ENCODE results near the gene TCP11X2. TPM values are rescaled to one million over a fixed set of nuclear protein-coding genes. Genes with fewer than 3 reads are reported as not detected.
A peak's percentile ranks its signal among the peaks of the same experiment; 100 is the strongest.
"Not testable (repeated sequence)": the region's sequence is repeated elsewhere in the genome, so short reads cannot be mapped to it uniquely, and the experiment has no call there.

The TCP11X2 gene
- 1 to 10 TPM in 2 of 3 donors, under 1 TPM in 1; 0.68 to 2.2 (median 1.2) TPM for polyA plus RNA-seq (ENCODE audit: insufficient read length in 3 of 3)

- DNase-seq (ENCODE audit: low read depth in 3 of 3, low spot score in 2 of 3), result not testable (repeated sequence)
Observed at GRCh38 chrX:102471762-102472220, at the start of gene TCP11X2. Gene TCP11X2 (minus strand): TSS chrX:102471812.

DNA sequence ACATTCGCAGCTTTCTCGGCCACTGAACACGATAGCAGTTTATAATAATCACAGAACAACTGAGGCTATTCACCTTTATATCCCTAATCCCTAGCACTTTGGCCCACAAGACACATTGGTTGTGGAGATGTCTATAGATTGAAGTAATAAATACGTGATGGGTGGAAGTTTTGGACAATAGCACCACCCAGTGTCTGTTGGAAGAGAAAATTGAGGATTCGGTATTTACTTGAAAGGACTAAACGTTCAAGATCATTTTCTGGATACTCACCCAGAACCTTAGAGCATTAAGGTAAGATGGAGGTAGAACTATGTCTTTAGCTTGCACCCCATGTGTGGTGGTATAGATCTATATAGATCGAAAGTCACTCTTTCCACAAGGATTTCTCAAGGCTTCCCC is 45.7 kb upstream of the TCP11X2 start:
- DNase-seq (ENCODE audit: low read depth in 3 of 3, low spot score in 2 of 3), result peak in 2 of 3 donors; percentile 1 to 4

GRCh38 chrX:102515975-102516941 is 44.6 kb upstream of the TCP11X2 start, which contains the start of gene TMSB15A:
Gene TMSB15A (minus strand): TSS chrX:102516739.
- DNase-seq (ENCODE audit: low read depth in 3 of 3, low spot score in 2 of 3), result peak in 2 of 3 donors; percentile 20 to 56

GRCh38 chrX:102514536-102514935 is 42.9 kb upstream of the TCP11X2 start:
- DNase-seq (ENCODE audit: low read depth in 3 of 3, low spot score in 2 of 3), result no peak

DNA sequence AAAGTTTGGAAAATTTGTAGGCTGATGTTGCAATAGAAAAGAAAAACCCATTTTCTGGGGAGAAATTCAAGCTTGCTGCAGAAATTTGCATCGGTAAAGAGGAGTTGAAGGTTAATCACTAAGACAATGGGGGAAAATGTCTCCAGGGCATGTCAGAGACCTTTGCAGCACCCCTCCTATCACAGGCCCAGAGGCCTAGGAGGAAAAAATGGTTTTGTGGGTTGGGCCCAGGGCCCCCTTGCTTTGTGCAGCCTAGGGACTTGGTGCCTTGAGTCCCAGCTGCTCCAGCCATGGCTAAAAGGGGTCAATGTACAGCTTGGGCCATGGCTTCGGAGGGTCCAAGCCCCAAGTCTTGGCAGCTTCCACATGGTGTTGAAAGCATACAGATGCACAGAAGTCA is 27.1 kb upstream of the TCP11X2 start:
- DNase-seq (ENCODE audit: low read depth in 3 of 3, low spot score in 2 of 3), result no peak

DNA sequence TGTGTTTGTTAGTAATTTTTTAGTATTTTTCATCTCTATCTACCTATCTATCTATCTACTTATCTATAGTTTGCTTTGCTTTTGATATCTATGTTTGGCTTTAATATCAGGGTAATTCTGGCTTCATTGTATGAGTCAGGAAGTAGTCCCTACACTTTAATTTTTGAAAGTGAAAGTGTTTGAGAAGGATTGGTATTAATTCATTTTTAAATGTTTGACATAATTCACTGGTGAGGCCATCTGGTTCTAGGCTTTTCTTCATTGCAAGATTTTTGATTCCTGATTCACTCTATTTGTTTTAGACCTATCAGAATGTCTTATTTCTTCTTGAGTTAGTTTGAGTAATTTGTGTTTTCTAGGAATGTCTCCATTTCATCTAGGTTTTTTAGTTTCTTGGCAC is 20.2 kb upstream of the TCP11X2 start:
- no peak for DNase-seq (ENCODE audit: low read depth in 3 of 3, low spot score in 2 of 3)

- not testable (repeated sequence) for DNase-seq (ENCODE audit: low read depth in 3 of 3, low spot score in 2 of 3)
Observed at GRCh38 chrX:102478765-102479164, 7.2 kb upstream of the TCP11X2 start.

GRCh38 chrX:102470215-102470614 is 1.4 kb downstream of the TCP11X2 start:
- not testable (repeated sequence) for DNase-seq (ENCODE audit: low read depth in 3 of 3, low spot score in 2 of 3)

GRCh38 chrX:102458615-102459014 is 13.0 kb downstream of the TCP11X2 start:
- DNase-seq (ENCODE audit: low read depth in 3 of 3, low spot score in 2 of 3), result not testable (repeated sequence)

DNA sequence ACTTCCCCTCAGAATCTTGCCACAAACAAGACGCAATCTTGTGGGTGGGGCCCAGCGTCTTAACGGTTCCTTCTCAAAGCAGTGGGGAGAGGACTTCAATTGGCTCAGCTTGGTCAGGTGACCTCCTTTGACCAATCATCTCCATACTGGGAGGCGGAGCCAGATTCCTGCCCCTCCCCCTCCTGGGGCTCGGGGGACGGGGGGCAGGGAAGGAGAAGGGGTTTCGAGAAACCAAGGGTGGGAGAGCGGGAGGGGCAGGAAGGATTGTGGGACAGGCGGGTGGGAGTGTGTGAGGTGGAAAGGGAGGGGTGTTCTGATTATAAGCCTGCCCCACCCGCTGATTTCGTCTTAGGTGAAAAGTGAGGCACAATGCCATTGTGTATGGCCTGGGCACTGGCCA is 31.7 kb downstream of the TCP11X2 start, which contains the start of gene NXF2B:
Gene NXF2B (minus strand): TSS at position 101 of the 400 bp plus-strand sequence. CDS start 59,972 bp downstream, outside the sequence.
- not testable (repeated sequence) for DNase-seq (ENCODE audit: low read depth in 3 of 3, low spot score in 2 of 3)

GRCh38 chrX:102414493-102414892 is 57.1 kb downstream of the TCP11X2 start:
- DNase-seq (ENCODE audit: low read depth in 3 of 3, low spot score in 2 of 3), result not testable (repeated sequence)

Other genes with a start within 250 kb of the TCP11X2 start
- under 1 TPM; 0.08 to 0.62 (median 0.54) TPM for gene NXF2, start 224.6 kb downstream of the TCP11X2 start, polyA plus RNA-seq (ENCODE audit: insufficient read length in 3 of 3)
- 1 to 10 TPM in 1 of 3 donors, under 1 TPM in 2; 0.69 to 1.5 (median 0.79) TPM for gene NXF2B, start 31.8 kb downstream of the TCP11X2 start, polyA plus RNA-seq (ENCODE audit: insufficient read length in 3 of 3)
- gene TMSB15A, start 44.9 kb upstream of the TCP11X2 start, polyA plus RNA-seq (ENCODE audit: insufficient read length in 3 of 3), result 10 to 100 TPM; 67.2 to 72.7 (median 72.1) TPM
- gene ARMCX5, start 127.7 kb upstream of the TCP11X2 start, polyA plus RNA-seq (ENCODE audit: insufficient read length in 3 of 3), result 10 to 100 TPM; 16.2 to 17.2 (median 16.7) TPM
- gene GPRASP1, start 179.7 kb upstream of the TCP11X2 start, polyA plus RNA-seq (ENCODE audit: insufficient read length in 3 of 3), result 10 to 100 TPM in 2 of 3 donors, 1 to 10 TPM in 1; 8.8 to 15.4 (median 11.9) TPM
- 10 to 100 TPM; 38.5 to 44.3 (median 38.6) TPM for gene GPRASP2, start 240.6 kb upstream of the TCP11X2 start, polyA plus RNA-seq (ENCODE audit: insufficient read length in 3 of 3)
- 10 to 100 TPM; 16.9 to 19.8 (median 18.9) TPM for gene GPRASP3, start 248.9 kb upstream of the TCP11X2 start, polyA plus RNA-seq (ENCODE audit: insufficient read length in 3 of 3)

All from right renal cortex interstitium (tissue), 3 donors.